ENCODE measurements around the gene CACFD1.

The CACFD1 gene

GRCh38 chr9:133459476-133460404, at the start of gene CACFD1:
CACFD1 (plus strand) TSS chr9:133459978; CDS start chr9:133460067, 89 bp downstream.
- no peaks in the 10 kb centered on the region for H3K27me3 ChIP-seq (ENCODE audit: control insufficient read depth, insufficient read depth, low read length)
- no peaks in the 10 kb centered on the region; the same call in 1 of the 2 replicates for H3K36me3 ChIP-seq (ENCODE audit: control insufficient read depth, insufficient read depth, low read length)
- DNase-seq (ENCODE audit: low read depth, low spot score), result peak; percentile 84
- H3K9me3 ChIP-seq (ENCODE audit: control insufficient read depth, insufficient read depth, low read length), result no peaks in the 10 kb centered on the region
- H3K4me3 ChIP-seq (ENCODE audit: low read length), result peak within 1 kb of the TSS; percentile 67; the same call in 1 of the 2 replicates
- peaks cover 3% of the 10 kb centered on the region; the same call in 1 of the 2 replicates for H3K4me1 ChIP-seq (ENCODE audit: control insufficient read depth, insufficient read depth, low read length)
- H3K27ac ChIP-seq (ENCODE audit: low read length), result no peak within 1 kb of the TSS
- no CpG with 5 or more reads among the region's 86 CpGs for WGBS (ENCODE audit: insufficient coverage, insufficient read length)

GRCh38 chr9:133415170-133415569, 44.6 kb upstream of the CACFD1 start:
- Histone ChIP-seq H3K4me3 (ENCODE audit: low read length) (no peak overlapping the region), H3K27ac (ENCODE audit: low read length) (no peak overlapping the region), H3K36me3 (ENCODE audit: control insufficient read depth, insufficient read depth, low read length) (peaks cover 14% of the 10 kb centered on the region), H3K9me3 (ENCODE audit: control insufficient read depth, insufficient read depth, low read length) (no peaks in the 10 kb centered on the region), H3K27me3 (ENCODE audit: control insufficient read depth, insufficient read depth, low read length) (no peaks in the 10 kb centered on the region), H3K4me1 (ENCODE audit: control insufficient read depth, insufficient read depth, low read length) (no peaks in the 10 kb centered on the region)
- no peak for DNase-seq (ENCODE audit: low read depth, low spot score)
- WGBS (ENCODE audit: insufficient coverage, insufficient read length), result no CpG with 5 or more reads among the region's 1 CpG

- Histone ChIP-seq H3K36me3 (ENCODE audit: control insufficient read depth, insufficient read depth, low read length) (peaks cover 7% of the 10 kb centered on the region), H3K4me3 (ENCODE audit: low read length) (peak within 1 kb of the TSS; percentile 77), H3K27ac (ENCODE audit: low read length) (no peak within 1 kb of the TSS), H3K4me1 (ENCODE audit: control insufficient read depth, insufficient read depth, low read length) (0 out of 2 replicates have a peak, but pooled peaks cover 1% of the 10 kb centered on the region), H3K9me3 (ENCODE audit: control insufficient read depth, insufficient read depth, low read length) (no peaks in the 10 kb centered on the region), H3K27me3 (ENCODE audit: control insufficient read depth, insufficient read depth, low read length) (no peaks in the 10 kb centered on the region)
- WGBS (ENCODE audit: insufficient coverage, insufficient read length), result no CpG with 5 or more reads among the region's 75 CpGs
- DNase-seq (ENCODE audit: low read depth, low spot score), result no peak
These were observed 42.0 kb upstream of the CACFD1 start, which contains the start of gene REXO4 for GRCh38 chr9:133417541-133418461. REXO4 (minus strand) TSS chr9:133418010; CDS start chr9:133417844, 166 bp downstream.

- Histone ChIP-seq H3K4me3 (ENCODE audit: low read length) (no peak overlapping the region), H3K27ac (ENCODE audit: low read length) (no peak overlapping the region), H3K36me3 (ENCODE audit: control insufficient read depth, insufficient read depth, low read length) (peaks cover 6% of the 10 kb centered on the region; the same call in 1 of the 2 replicates), H3K9me3 (ENCODE audit: control insufficient read depth, insufficient read depth, low read length) (no peaks in the 10 kb centered on the region), H3K27me3 (ENCODE audit: control insufficient read depth, insufficient read depth, low read length) (no peaks in the 10 kb centered on the region), H3K4me1 (ENCODE audit: control insufficient read depth, insufficient read depth, low read length) (0 out of 2 replicates have a peak, but pooled peaks cover 1% of the 10 kb centered on the region)
- WGBS (ENCODE audit: insufficient coverage, insufficient read length), result no CpG with 5 or more reads among the region's 13 CpGs
- DNase-seq (ENCODE audit: low read depth, low spot score), result no peak
These were observed 40.8 kb upstream of the CACFD1 start for GRCh38 chr9:133419005-133419404.

- Histone ChIP-seq H3K27ac (ENCODE audit: low read length) (no peak overlapping the region), H3K9me3 (ENCODE audit: control insufficient read depth, insufficient read depth, low read length) (no peaks in the 10 kb centered on the region), H3K36me3 (ENCODE audit: control insufficient read depth, insufficient read depth, low read length) (no peaks in the 10 kb centered on the region), H3K27me3 (ENCODE audit: control insufficient read depth, insufficient read depth, low read length) (no peaks in the 10 kb centered on the region), H3K4me1 (ENCODE audit: control insufficient read depth, insufficient read depth, low read length) (0 out of 2 replicates have a peak, but pooled peaks cover 1% of the 10 kb centered on the region), H3K4me3 (ENCODE audit: low read length) (no peak overlapping the region)
- no CpG with 5 or more reads among the region's 5 CpGs for WGBS (ENCODE audit: insufficient coverage, insufficient read length)
- DNase-seq (ENCODE audit: low read depth, low spot score), result no peak
These were observed 39.4 kb upstream of the CACFD1 start for GRCh38 chr9:133420392-133420827.

- Histone ChIP-seq H3K4me3 (ENCODE audit: low read length) (no peak within 1 kb of the TSS), H3K27ac (ENCODE audit: low read length) (no peak within 1 kb of the TSS), H3K36me3 (ENCODE audit: control insufficient read depth, insufficient read depth, low read length) (0 out of 2 replicates have a peak, but pooled peaks cover 3% of the 10 kb centered on the region), H3K27me3 (ENCODE audit: control insufficient read depth, insufficient read depth, low read length) (no peaks in the 10 kb centered on the region), H3K4me1 (ENCODE audit: control insufficient read depth, insufficient read depth, low read length) (0 out of 2 replicates have a peak, but pooled peaks cover 1% of the 10 kb centered on the region), H3K9me3 (ENCODE audit: control insufficient read depth, insufficient read depth, low read length) (no peaks in the 10 kb centered on the region)
- no CpG with 5 or more reads among the region's 23 CpGs for WGBS (ENCODE audit: insufficient coverage, insufficient read length)
- no peak for DNase-seq (ENCODE audit: low read depth, low spot score)
These were observed 37.9 kb upstream of the CACFD1 start, which contains the start of gene ADAMTS13 for GRCh38 chr9:133421615-133422542. ADAMTS13 (plus strand) TSS chr9:133422367; CDS start chr9:133422444, 77 bp downstream.

- H3K4me1 ChIP-seq (ENCODE audit: control insufficient read depth, insufficient read depth, low read length), result peaks cover 4% of the 10 kb centered on the region; the same call in 1 of the 2 replicates
- DNase-seq (ENCODE audit: low read depth, low spot score), result no peak
- no peak overlapping the region for H3K4me3 ChIP-seq (ENCODE audit: low read length)
- H3K27ac ChIP-seq (ENCODE audit: low read length), result no peak overlapping the region
- H3K27me3 ChIP-seq (ENCODE audit: control insufficient read depth, insufficient read depth, low read length), result no peaks in the 10 kb centered on the region
- no CpG with 5 or more reads among the region's 3 CpGs for WGBS (ENCODE audit: insufficient coverage, insufficient read length)
- no peaks in the 10 kb centered on the region for H3K9me3 ChIP-seq (ENCODE audit: control insufficient read depth, insufficient read depth, low read length)
- H3K36me3 ChIP-seq (ENCODE audit: control insufficient read depth, insufficient read depth, low read length), result 0 out of 2 replicates have a peak, but pooled peaks cover 3% of the 10 kb centered on the region
These were observed 36.6 kb upstream of the CACFD1 start for GRCh38 chr9:133423216-133423615.

GRCh38 chr9:133424187-133424586, 35.6 kb upstream of the CACFD1 start:
- no peak for DNase-seq (ENCODE audit: low read depth, low spot score)
- H3K27ac ChIP-seq (ENCODE audit: low read length), result no peak overlapping the region
- 0 out of 2 replicates have a peak, but pooled peaks cover 3% of the 10 kb centered on the region for H3K36me3 ChIP-seq (ENCODE audit: control insufficient read depth, insufficient read depth, low read length)
- H3K4me1 ChIP-seq (ENCODE audit: control insufficient read depth, insufficient read depth, low read length), result peaks cover 4% of the 10 kb centered on the region; the same call in 1 of the 2 replicates
- H3K4me3 ChIP-seq (ENCODE audit: low read length), result no peak overlapping the region
- H3K27me3 ChIP-seq (ENCODE audit: control insufficient read depth, insufficient read depth, low read length), result no peaks in the 10 kb centered on the region
- no peaks in the 10 kb centered on the region for H3K9me3 ChIP-seq (ENCODE audit: control insufficient read depth, insufficient read depth, low read length)
- WGBS (ENCODE audit: insufficient coverage, insufficient read length), result no CpG with 5 or more reads among the region's 12 CpGs

GRCh38 chr9:133425049-133425632, 34.6 kb upstream of the CACFD1 start:
- no peak overlapping the region for H3K4me3 ChIP-seq (ENCODE audit: low read length)
- WGBS (ENCODE audit: insufficient coverage, insufficient read length), result no CpG with 5 or more reads among the region's 22 CpGs
- H3K36me3 ChIP-seq (ENCODE audit: control insufficient read depth, insufficient read depth, low read length), result 0 out of 2 replicates have a peak, but pooled peaks cover 3% of the 10 kb centered on the region
- H3K4me1 ChIP-seq (ENCODE audit: control insufficient read depth, insufficient read depth, low read length), result peaks cover 4% of the 10 kb centered on the region; the same call in 1 of the 2 replicates
- no peak overlapping the region for H3K27ac ChIP-seq (ENCODE audit: low read length)
- no peaks in the 10 kb centered on the region for H3K9me3 ChIP-seq (ENCODE audit: control insufficient read depth, insufficient read depth, low read length)
- DNase-seq (ENCODE audit: low read depth, low spot score), result no peak
- no peaks in the 10 kb centered on the region for H3K27me3 ChIP-seq (ENCODE audit: control insufficient read depth, insufficient read depth, low read length)
